ENCODE measurements around the gene PSMC3. TPM values are rescaled to one million over a fixed set of nuclear protein-coding genes. Genes with fewer than 3 reads are reported as not detected.

PSMC3 gene
- total RNA-seq, 1 experiment from 2014 or later: 701 TPM

DNA sequence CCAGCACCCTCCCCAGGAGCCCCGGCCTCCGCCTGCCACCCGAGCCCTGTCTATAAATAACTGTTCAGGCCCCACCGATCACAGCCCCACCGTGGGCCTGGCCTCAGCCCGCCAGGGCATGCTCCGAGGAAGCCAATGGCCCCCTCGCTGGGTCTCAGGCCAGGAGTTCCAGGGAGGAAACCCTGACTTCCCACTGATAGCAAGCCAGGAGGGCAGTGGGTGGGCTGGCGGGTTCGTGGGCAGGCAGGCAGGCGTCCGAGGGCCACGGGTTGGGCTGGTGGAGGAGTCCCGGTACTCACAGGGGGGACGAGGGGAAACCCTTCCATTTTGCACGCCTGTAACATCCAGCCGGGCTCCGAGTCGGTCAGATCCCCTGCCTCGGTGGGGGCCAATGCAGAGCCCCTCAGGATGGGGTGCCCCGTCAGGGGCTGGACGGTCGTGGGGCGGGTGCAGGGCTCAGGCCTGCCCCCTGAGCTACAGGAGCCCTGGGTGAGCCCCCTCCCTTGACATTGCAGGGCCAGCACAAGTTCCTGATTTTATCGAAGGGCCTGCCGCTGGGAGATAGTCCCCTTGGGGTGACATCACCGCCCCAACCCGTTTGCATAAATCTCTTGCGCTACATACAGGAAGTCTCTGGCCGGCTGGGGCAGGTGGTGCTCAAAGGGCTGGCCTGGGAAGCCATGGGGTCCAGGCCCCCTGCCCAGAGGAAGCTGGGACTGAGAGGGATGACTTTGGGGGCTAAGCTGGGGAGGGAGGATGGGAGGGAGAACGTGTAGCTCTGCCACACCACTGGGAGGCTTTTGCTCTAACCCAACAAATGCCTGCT lies 48.0 kb downstream of the PSMC3 start, which contains the start of gene SPI1:
Gene SPI1 (minus strand): TSS at position 538 of the 826 bp plus-strand sequence. CDS start 194 bp downstream, at position 344.
- H3K27ac ChIP-seq (ENCODE audit: low read depth, low read length, poor library complexity, severe bottlenecking): no peak within 1 kb of the TSS
- ChIA-PET POLR2A (ENCODE audit: low non-redundant PET) (interaction anchor here (0.6 kb wide), 1 partner anchor 76 kb away, joined by 11 read pairs; no protein-coding TSS in a partner anchor), CTCF (no interaction called here)
- BruUV-seq (replicated peaks): no TSS peak
- TF ChIP-seq CTCF (conservative IDR thresholded peaks at IDR 0.05; ENCODE audit: low read depth, low read length): no peak
- TF ChIP-seq EZH2 (IDR thresholded peaks at IDR 0.05; ENCODE audit: borderline replicate concordance, low read depth, low read length, poor library complexity, severe bottlenecking): no peak
- no peak for DNase-seq (ENCODE audit: low spot score)
- intact Hi-C loops (cut with micrococcal nuclease; ENCODE audit: unreplicated experiment): loop anchor here (10.0 kb wide), 1 partner anchor 737 kb away; no protein-coding TSS in a partner anchor
- no peak within 1 kb of the TSS for H3K4me3 ChIP-seq (ENCODE audit: low read depth, low read length, poor library complexity, severe bottlenecking)
- H3K9me3 ChIP-seq (ENCODE audit: low read depth, low read length, poor library complexity, severe bottlenecking): no peaks in the 10 kb centered on the region
- no peaks in the 10 kb centered on the region for H3K36me3 ChIP-seq (ENCODE audit: insufficient read depth, low read length, poor library complexity, severe bottlenecking)
- no peaks in the 10 kb centered on the region for H3K4me1 ChIP-seq (ENCODE audit: insufficient read depth, low read length, poor library complexity, severe bottlenecking)
- H3K27me3 ChIP-seq (replicated peaks; ENCODE audit: insufficient read depth, low read depth, low read length, poor library complexity): no peaks in the 10 kb centered on the region

DNA sequence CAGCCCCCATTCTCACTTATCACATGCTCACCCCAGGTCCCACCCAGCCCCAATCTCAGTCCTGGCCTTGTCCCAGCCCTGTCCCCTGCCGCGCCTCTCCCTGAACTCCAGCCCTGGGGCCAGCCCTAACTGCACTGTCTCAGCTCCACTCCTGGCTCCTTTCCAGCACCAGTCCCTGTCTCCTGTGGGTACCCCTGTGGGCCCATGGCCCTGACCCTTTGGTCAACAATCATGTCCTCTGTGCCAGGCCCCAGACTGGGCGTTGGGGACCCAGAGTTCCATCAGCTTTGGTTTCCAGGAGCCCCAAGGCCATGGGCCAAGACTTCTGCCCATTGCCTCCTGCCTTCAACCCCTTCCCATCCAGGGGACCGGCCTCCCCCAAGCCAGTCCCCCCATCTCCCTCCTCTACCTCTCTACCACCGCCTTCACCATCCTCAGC lies 48.6 kb downstream of the PSMC3 start:
- Histone ChIP-seq H3K4me1 (ENCODE audit: insufficient read depth, low read length, poor library complexity, severe bottlenecking) (no peaks in the 10 kb centered on the region), H3K27ac (ENCODE audit: low read depth, low read length, poor library complexity, severe bottlenecking) (no peak overlapping the region), H3K9me3 (ENCODE audit: low read depth, low read length, poor library complexity, severe bottlenecking) (no peaks in the 10 kb centered on the region), H3K27me3 (replicated peaks; ENCODE audit: insufficient read depth, low read depth, low read length, poor library complexity) (no peaks in the 10 kb centered on the region), H3K4me3 (ENCODE audit: low read depth, low read length, poor library complexity, severe bottlenecking) (no peak overlapping the region), H3K36me3 (ENCODE audit: insufficient read depth, low read length, poor library complexity, severe bottlenecking) (no peaks in the 10 kb centered on the region)
- DNase-seq (ENCODE audit: low spot score): no peak
- BruUV-seq (replicated peaks): no TSS peak
- no peak for TF ChIP-seq CTCF (conservative IDR thresholded peaks at IDR 0.05; ENCODE audit: low read depth, low read length)
- no peak for TF ChIP-seq EZH2 (IDR thresholded peaks at IDR 0.05; ENCODE audit: borderline replicate concordance, low read depth, low read length, poor library complexity, severe bottlenecking)
- ChIA-PET CTCF (no interaction called here), POLR2A (ENCODE audit: low non-redundant PET) (interaction anchor here (0.6 kb wide), 1 partner anchor 77 kb away, joined by 11 read pairs; no protein-coding TSS in a partner anchor)
- intact Hi-C loops (cut with micrococcal nuclease; ENCODE audit: unreplicated experiment): loop anchor here (10.0 kb wide), 1 partner anchor 737 kb away; no protein-coding TSS in a partner anchor

DNA sequence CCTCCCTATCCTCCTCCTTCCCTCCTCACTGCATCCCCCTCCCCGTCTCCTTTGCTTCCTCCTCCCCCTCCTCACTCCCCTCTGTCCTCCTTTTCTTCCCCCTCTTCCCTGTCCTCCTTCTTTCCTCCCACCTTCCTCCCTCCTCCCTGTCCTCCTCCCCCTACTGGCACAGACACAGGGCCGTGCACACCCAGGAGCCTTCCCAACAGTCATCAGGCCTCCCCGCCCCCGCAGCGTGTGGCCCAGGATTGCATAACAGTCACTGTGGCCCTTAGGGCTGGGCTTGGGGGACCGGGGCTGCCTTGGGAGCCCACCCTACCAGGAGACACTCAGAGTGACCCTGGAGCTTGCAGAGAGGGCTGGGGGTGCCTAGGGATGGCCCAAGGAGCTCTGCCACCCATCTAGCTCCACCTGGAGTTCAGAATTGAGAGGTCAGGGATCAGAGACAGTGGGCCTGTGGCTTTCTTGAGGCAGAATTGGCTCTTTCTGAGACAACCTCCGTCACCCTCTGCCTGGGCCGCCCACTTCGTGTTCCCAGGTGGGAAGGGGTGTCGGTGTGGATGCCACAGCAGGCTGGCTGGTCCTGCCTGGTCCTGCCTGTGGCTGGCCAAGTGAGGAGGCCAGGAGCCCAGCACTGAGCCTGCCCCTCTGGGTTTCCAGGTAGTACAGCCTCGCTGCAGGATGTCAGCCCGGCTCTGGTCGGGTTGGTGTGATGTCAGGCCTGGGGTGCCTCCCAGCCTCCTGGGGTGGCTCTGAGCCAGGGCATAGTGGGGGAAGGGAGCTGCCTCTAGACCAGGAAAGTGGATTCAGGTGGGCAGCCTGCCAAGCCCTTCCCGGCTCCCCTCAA lies 49.5 kb downstream of the PSMC3 start:
- no peak overlapping the region for H3K4me3 ChIP-seq (ENCODE audit: low read depth, low read length, poor library complexity, severe bottlenecking)
- no peaks in the 10 kb centered on the region for H3K4me1 ChIP-seq (ENCODE audit: insufficient read depth, low read length, poor library complexity, severe bottlenecking)
- BruUV-seq (replicated peaks): no TSS peak
- TF ChIP-seq EZH2 (IDR thresholded peaks at IDR 0.05; ENCODE audit: borderline replicate concordance, low read depth, low read length, poor library complexity, severe bottlenecking) (no peak), CTCF (conservative IDR thresholded peaks at IDR 0.05; ENCODE audit: low read depth, low read length) (no peak)
- ChIA-PET POLR2A (ENCODE audit: low non-redundant PET) (no interaction called here), CTCF (interaction anchor here (0.6 kb wide), 2 partner anchors 12 to 17 kb away, joined by 4 to 11 read pairs; no protein-coding TSS in a partner anchor)
- H3K36me3 ChIP-seq (ENCODE audit: insufficient read depth, low read length, poor library complexity, severe bottlenecking): no peaks in the 10 kb centered on the region
- intact Hi-C loops (cut with micrococcal nuclease; ENCODE audit: unreplicated experiment): loop anchor here (10.0 kb wide), 1 partner anchor 738 kb away; no protein-coding TSS in a partner anchor
- DNase-seq (ENCODE audit: low spot score): no peak
- H3K27me3 ChIP-seq (replicated peaks; ENCODE audit: insufficient read depth, low read depth, low read length, poor library complexity): no peaks in the 10 kb centered on the region
- no peak overlapping the region for H3K27ac ChIP-seq (ENCODE audit: low read depth, low read length, poor library complexity, severe bottlenecking)
- no peaks in the 10 kb centered on the region for H3K9me3 ChIP-seq (ENCODE audit: low read depth, low read length, poor library complexity, severe bottlenecking)

All from A673 (cell line).